ENCODE data around the gene SYT17.

SYT17 gene

GRCh38 chr16:19175492-19176262 lies 7.6 kb downstream of the SYT17 start:
- no peak overlapping the region for H3K27ac ChIP-seq (replicated peaks; ENCODE audit: low read length)
- H3K36me3 ChIP-seq (replicated peaks in 1 of 2; ENCODE audit: control insufficient read depth in 2 of 2, insufficient read depth in 2 of 2, low read length in 2 of 2) = peaks cover 0 to 6% of the 10 kb centered on the region in 2 donors
- peaks cover 0 to 2% of the 10 kb centered on the region in 2 donors for H3K9me3 ChIP-seq (replicated peaks in 1 of 2; ENCODE audit: control insufficient read depth in 2 of 2, insufficient read depth in 1 of 2, low read depth in 1 of 2, low read length in 2 of 2)
- no peak overlapping the region for H2BK12ac ChIP-seq (ENCODE audit: low read length)
- no peak overlapping the region for H2AFZ ChIP-seq (ENCODE audit: low read length)
- no peak overlapping the region for H2BK5ac ChIP-seq (ENCODE audit: low read length)
- H3K14ac ChIP-seq (ENCODE audit: low read length) = no peak overlapping the region
- H3K4me2 ChIP-seq (ENCODE audit: insufficient read depth, low read length, poor library complexity, severe bottlenecking) = no peak overlapping the region
- H4K91ac ChIP-seq (ENCODE audit: low read depth, low read length, poor library complexity) = no peak overlapping the region
- no peak overlapping the region for H3K4me3 ChIP-seq (ENCODE audit: low read length in 2 of 2)
- no peak overlapping the region for H3K4ac ChIP-seq (ENCODE audit: low read length)
- peaks cover 0 to 18% (median 3%) of the 10 kb centered on the region in 3 experiments for H3K27me3 ChIP-seq (ENCODE audit: control insufficient read depth in 3 of 3, insufficient read depth in 3 of 3, low read depth in 1 of 3, low read length in 3 of 3)
- no peaks in the 10 kb centered on the region for H3K4me1 ChIP-seq (ENCODE audit: control insufficient read depth in 2 of 2, insufficient read depth in 1 of 2, low read depth in 1 of 2, low read length in 2 of 2)
- H2AK5ac ChIP-seq (ENCODE audit: low read depth, low read length) = no peak overlapping the region
- WGBS, 2 donors (ENCODE audit: extremely low coverage in 2 of 2, insufficient read length in 2 of 2, insufficient replicate concordance in 1 of 2) = no CpG with 5 or more reads among the region's 9 CpGs
- no peak overlapping the region for H3K18ac ChIP-seq (ENCODE audit: low read length)
- H3K23ac ChIP-seq (ENCODE audit: low read depth, low read length, poor library complexity) = no peak overlapping the region
- H4K8ac ChIP-seq (ENCODE audit: low read depth, low read length) = no peak overlapping the region
- no peaks in the 10 kb centered on the region for H3K79me1 ChIP-seq (ENCODE audit: low read depth, low read length)
- DNase-seq (ENCODE audit: low spot score) = no peak
- H2BK15ac ChIP-seq (ENCODE audit: low read length) = no peak overlapping the region
- H2BK120ac ChIP-seq (ENCODE audit: low read depth, low read length) = no peak overlapping the region
- no peak overlapping the region for H3K9ac ChIP-seq (ENCODE audit: low read depth, low read length, poor library complexity)

- no peak overlapping the region for H3K14ac ChIP-seq (ENCODE audit: low read length)
- H3K9me3 ChIP-seq (replicated peaks in 1 of 2; ENCODE audit: control insufficient read depth in 2 of 2, insufficient read depth in 1 of 2, low read depth in 1 of 2, low read length in 2 of 2) = no peaks in the 10 kb centered on the region
- H3K27ac ChIP-seq (replicated peaks; ENCODE audit: low read length) = no peak overlapping the region
- H2BK5ac ChIP-seq (ENCODE audit: low read length) = no peak overlapping the region
- no peak overlapping the region for H4K91ac ChIP-seq (ENCODE audit: low read depth, low read length, poor library complexity)
- H3K79me1 ChIP-seq (ENCODE audit: low read depth, low read length) = no peaks in the 10 kb centered on the region
- H2AFZ ChIP-seq (ENCODE audit: low read length) = no peak overlapping the region
- no peak overlapping the region for H3K4ac ChIP-seq (ENCODE audit: low read length)
- no CpG with 5 or more reads among the region's 5 CpGs for WGBS, 2 donors (ENCODE audit: extremely low coverage in 2 of 2, insufficient read length in 2 of 2, insufficient replicate concordance in 1 of 2)
- peaks cover 0 to 12% of the 10 kb centered on the region in 2 donors for H3K36me3 ChIP-seq (replicated peaks in 1 of 2; ENCODE audit: control insufficient read depth in 2 of 2, insufficient read depth in 2 of 2, low read length in 2 of 2)
- no peak for DNase-seq (ENCODE audit: low spot score)
- H3K4me3 ChIP-seq (ENCODE audit: low read length in 2 of 2) = no peak overlapping the region
- H3K23ac ChIP-seq (ENCODE audit: low read depth, low read length, poor library complexity) = no peak overlapping the region
- no peak overlapping the region for H3K9ac ChIP-seq (ENCODE audit: low read depth, low read length, poor library complexity)
- no peak overlapping the region for H3K4me2 ChIP-seq (ENCODE audit: insufficient read depth, low read length, poor library complexity, severe bottlenecking)
- H3K27me3 ChIP-seq (ENCODE audit: control insufficient read depth in 3 of 3, insufficient read depth in 3 of 3, low read depth in 1 of 3, low read length in 3 of 3) = peaks cover 0 to 8% (median 0%) of the 10 kb centered on the region in 3 experiments
- no peaks in the 10 kb centered on the region for H3K4me1 ChIP-seq (ENCODE audit: control insufficient read depth in 2 of 2, insufficient read depth in 1 of 2, low read depth in 1 of 2, low read length in 2 of 2)
- H3K18ac ChIP-seq (ENCODE audit: low read length) = no peak overlapping the region
- H2BK12ac ChIP-seq (ENCODE audit: low read length) = no peak overlapping the region
- H4K8ac ChIP-seq (ENCODE audit: low read depth, low read length) = no peak overlapping the region
- no peak overlapping the region for H2AK5ac ChIP-seq (ENCODE audit: low read depth, low read length)
- no peak overlapping the region for H2BK120ac ChIP-seq (ENCODE audit: low read depth, low read length)
- no peak overlapping the region for H2BK15ac ChIP-seq (ENCODE audit: low read length)
Measured at GRCh38 chr16:19177111-19177739, 9.2 kb downstream of the SYT17 start.

GRCh38 chr16:19179546-19180490 lies 11.8 kb downstream of the SYT17 start:
- no peak overlapping the region for H2AK5ac ChIP-seq (ENCODE audit: low read depth, low read length)
- no peaks in the 10 kb centered on the region for H3K27me3 ChIP-seq (ENCODE audit: control insufficient read depth in 3 of 3, insufficient read depth in 3 of 3, low read depth in 1 of 3, low read length in 3 of 3)
- H4K8ac ChIP-seq (ENCODE audit: low read depth, low read length) = no peak overlapping the region
- H2BK15ac ChIP-seq (ENCODE audit: low read length) = no peak overlapping the region
- peaks cover under 1% of the 10 kb centered on the region in 2 donors for H3K4me1 ChIP-seq (ENCODE audit: control insufficient read depth in 2 of 2, insufficient read depth in 1 of 2, low read depth in 1 of 2, low read length in 2 of 2)
- H3K79me1 ChIP-seq (ENCODE audit: low read depth, low read length) = no peaks in the 10 kb centered on the region
- H3K4me3 ChIP-seq (ENCODE audit: low read length in 2 of 2) = no peak overlapping the region
- no peaks in the 10 kb centered on the region for H3K9me3 ChIP-seq (replicated peaks in 1 of 2; ENCODE audit: control insufficient read depth in 2 of 2, insufficient read depth in 1 of 2, low read depth in 1 of 2, low read length in 2 of 2)
- no peak overlapping the region for H3K14ac ChIP-seq (ENCODE audit: low read length)
- H2BK5ac ChIP-seq (ENCODE audit: low read length) = no peak overlapping the region
- no peak overlapping the region for H2BK12ac ChIP-seq (ENCODE audit: low read length)
- WGBS, 2 donors (ENCODE audit: extremely low coverage in 2 of 2, insufficient read length in 2 of 2, insufficient replicate concordance in 1 of 2) = no CpG with 5 or more reads among the region's 27 CpGs
- no peak overlapping the region for H3K9ac ChIP-seq (ENCODE audit: low read depth, low read length, poor library complexity)
- H3K4me2 ChIP-seq (ENCODE audit: insufficient read depth, low read length, poor library complexity, severe bottlenecking) = no peak overlapping the region
- no peak overlapping the region for H3K4ac ChIP-seq (ENCODE audit: low read length)
- H3K36me3 ChIP-seq (replicated peaks in 1 of 2; ENCODE audit: control insufficient read depth in 2 of 2, insufficient read depth in 2 of 2, low read length in 2 of 2) = peaks cover 0 to 20% of the 10 kb centered on the region in 2 donors
- no peak overlapping the region for H3K23ac ChIP-seq (ENCODE audit: low read depth, low read length, poor library complexity)
- no peak overlapping the region for H2BK120ac ChIP-seq (ENCODE audit: low read depth, low read length)
- DNase-seq (ENCODE audit: low spot score) = peak; percentile 48
- no peak overlapping the region for H3K27ac ChIP-seq (replicated peaks; ENCODE audit: low read length)
- H4K91ac ChIP-seq (ENCODE audit: low read depth, low read length, poor library complexity) = no peak overlapping the region
- no peak overlapping the region for H2AFZ ChIP-seq (ENCODE audit: low read length)
- no peak overlapping the region for H3K18ac ChIP-seq (ENCODE audit: low read length)
